Measurements from ENCODE around the gene CDH23. TPM values are rescaled to one million over a fixed set of nuclear protein-coding genes. Genes with fewer than 3 reads are reported as not detected.

CDH23 gene
- total RNA-seq, 1 experiment from 2014 or later, result 2.9 TPM

DNA sequence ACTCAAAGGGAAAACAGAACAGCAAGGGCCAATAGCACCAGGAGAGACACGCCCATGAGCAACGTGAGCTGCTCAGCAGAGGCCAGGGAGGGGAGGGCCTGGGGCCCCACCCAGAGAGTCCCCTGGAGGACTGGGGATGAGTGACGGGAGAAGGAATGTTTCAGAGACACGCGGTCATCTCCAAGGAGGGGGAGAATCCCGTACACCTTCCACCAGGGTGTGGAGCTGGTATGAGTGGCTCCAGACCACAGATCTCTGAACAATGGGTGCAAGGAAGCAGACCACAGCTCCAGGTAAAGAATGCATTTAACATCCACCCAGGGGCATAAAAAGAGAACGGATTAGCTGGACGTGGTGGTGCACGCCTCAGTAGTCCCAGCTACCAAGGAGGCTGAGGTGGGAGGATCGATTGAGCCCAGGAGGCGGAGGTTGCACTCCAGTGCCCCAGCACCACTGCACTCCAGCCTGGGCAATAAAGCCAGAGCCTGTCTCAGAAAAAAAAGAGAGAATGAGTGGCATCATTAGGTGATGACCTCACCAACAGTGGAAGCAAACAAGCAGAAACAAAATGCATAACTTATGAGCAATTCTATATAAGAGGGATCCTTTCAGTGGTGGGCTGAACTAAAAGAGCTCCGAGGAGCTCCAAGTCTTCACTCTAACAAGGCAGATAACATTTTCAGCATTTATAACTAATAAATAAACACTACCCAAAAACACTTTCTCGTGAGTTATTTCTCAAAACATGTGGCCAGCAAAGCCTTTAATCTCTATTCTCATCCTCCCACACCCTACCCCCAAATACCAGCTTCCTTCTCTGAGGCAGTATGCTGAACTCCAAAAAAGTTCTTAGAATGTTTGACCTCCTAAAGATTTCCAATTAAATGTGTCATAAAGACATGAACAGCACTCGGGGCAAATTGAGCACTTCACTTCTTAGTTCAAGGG lies 441.8 kb downstream of the CDH23 start:
- POLR2A ChIA-PET, result no interaction called here
- CTCF ChIA-PET, result interaction anchor here (1.7 to 9.7 kb wide), 6 partner anchors 12 to 58 kb away, joined by 5 to 133 read pairs (median 7); partner anchors contain the start of gene PSAP
- ATAC-seq, result no peak
- no peak for DNase-seq (ENCODE audit: low spot score)
- peaks cover 62% of the 10 kb centered on the region for H3K4me1 Mint-ChIP-seq
- peak overlapping the region; percentile 73 for H3K27ac Mint-ChIP-seq
- H3K36me3 Mint-ChIP-seq, result 0 out of 2 replicates have a peak, but pooled peaks cover 6% of the 10 kb centered on the region
- no peaks in the 10 kb centered on the region for H3K27me3 Mint-ChIP-seq (ENCODE audit: low read depth)
- TF ChIP-seq, protein P1, sequence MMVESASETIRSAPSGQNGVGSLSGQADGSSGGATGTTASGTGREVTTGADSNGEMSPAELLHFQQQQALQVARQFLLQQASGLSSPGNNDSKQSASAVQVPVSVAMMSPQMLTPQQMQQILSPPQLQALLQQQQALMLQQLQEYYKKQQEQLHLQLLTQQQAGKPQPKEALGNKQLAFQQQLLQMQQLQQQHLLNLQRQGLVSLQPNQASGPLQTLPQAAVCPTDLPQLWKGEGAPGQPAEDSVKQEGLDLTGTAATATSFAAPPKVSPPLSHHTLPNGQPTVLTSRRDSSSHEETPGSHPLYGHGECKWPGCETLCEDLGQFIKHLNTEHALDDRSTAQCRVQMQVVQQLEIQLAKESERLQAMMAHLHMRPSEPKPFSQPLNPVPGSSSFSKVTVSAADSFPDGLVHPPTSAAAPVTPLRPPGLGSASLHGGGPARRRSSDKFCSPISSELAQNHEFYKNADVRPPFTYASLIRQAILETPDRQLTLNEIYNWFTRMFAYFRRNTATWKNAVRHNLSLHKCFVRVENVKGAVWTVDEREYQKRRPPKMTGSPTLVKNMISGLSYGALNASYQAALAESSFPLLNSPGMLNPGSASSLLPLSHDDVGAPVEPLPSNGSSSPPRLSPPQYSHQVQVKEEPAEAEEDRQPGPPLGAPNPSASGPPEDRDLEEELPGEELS (CRISPR knock-in tag; IDR thresholded peaks at IDR 0.05), result no peak
- TF ChIP-seq, protein P2, sequence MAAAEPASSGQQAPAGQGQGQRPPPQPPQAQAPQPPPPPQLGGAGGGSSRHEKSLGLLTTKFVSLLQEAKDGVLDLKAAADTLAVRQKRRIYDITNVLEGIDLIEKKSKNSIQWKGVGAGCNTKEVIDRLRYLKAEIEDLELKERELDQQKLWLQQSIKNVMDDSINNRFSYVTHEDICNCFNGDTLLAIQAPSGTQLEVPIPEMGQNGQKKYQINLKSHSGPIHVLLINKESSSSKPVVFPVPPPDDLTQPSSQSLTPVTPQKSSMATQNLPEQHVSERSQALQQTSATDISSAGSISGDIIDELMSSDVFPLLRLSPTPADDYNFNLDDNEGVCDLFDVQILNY (CRISPR knock-in tag; IDR thresholded peaks at IDR 0.05), result no peak
- TF ChIP-seq, protein P3, sequence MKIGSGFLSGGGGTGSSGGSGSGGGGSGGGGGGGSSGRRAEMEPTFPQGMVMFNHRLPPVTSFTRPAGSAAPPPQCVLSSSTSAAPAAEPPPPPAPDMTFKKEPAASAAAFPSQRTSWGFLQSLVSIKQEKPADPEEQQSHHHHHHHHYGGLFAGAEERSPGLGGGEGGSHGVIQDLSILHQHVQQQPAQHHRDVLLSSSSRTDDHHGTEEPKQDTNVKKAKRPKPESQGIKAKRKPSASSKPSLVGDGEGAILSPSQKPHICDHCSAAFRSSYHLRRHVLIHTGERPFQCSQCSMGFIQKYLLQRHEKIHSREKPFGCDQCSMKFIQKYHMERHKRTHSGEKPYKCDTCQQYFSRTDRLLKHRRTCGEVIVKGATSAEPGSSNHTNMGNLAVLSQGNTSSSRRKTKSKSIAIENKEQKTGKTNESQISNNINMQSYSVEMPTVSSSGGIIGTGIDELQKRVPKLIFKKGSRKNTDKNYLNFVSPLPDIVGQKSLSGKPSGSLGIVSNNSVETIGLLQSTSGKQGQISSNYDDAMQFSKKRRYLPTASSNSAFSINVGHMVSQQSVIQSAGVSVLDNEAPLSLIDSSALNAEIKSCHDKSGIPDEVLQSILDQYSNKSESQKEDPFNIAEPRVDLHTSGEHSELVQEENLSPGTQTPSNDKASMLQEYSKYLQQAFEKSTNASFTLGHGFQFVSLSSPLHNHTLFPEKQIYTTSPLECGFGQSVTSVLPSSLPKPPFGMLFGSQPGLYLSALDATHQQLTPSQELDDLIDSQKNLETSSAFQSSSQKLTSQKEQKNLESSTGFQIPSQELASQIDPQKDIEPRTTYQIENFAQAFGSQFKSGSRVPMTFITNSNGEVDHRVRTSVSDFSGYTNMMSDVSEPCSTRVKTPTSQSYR (CRISPR knock-in tag; IDR thresholded peaks at IDR 0.05), result no peak
- no peak overlapping the region for H3K4me3 Mint-ChIP-seq
- no peaks in the 10 kb centered on the region for H3K9me3 Mint-ChIP-seq

DNA sequence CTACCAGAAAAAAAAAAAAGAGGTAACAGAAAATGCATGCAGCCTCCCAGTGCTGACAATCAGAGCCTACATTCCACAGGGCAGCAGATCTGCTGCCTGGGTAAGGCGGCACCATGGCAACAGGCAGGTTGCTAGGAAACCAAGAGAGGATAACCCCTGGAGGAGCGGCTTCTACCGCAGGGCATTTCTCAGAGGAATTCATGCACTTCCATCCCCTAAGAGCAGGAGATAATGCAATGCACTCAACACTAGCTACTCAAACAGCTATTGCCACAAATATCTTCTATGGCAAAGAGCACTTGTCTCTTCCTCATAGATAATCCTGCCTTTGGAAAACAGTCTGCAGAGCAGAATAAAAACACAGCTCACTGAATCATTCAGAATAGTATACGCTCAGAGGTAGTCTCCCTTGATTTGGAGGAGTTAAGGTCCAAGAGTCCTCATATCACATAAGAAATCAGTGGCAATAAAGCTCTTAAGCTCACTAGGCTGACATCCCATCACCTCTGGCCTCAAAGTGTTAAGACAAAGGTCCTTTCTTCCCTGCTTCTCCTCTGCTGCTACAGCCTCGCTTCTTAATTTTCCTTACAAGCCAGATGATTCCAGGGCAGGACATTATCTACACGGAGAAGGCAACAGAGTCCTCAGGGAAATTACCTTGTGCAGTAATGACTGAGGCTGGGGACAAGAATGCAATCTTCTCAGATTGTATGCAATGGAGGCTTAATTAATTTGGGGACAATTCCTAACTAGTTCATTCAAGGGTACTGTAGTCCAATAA lies 443.6 kb downstream of the CDH23 start:
- TF ChIP-seq EMX1 (CRISPR knock-in tag; IDR thresholded peaks at IDR 0.05) (no peak), NR1H2 (CRISPR knock-in tag; IDR thresholded peaks at IDR 0.05) (no peak)
- Mint-ChIP-seq H3K27ac (peak overlapping the region; percentile 89), H3K27me3 (ENCODE audit: low read depth) (no peaks in the 10 kb centered on the region), H3K4me1 (peaks cover 67% of the 10 kb centered on the region), H3K9me3 (no peaks in the 10 kb centered on the region), H3K36me3 (no peaks in the 10 kb centered on the region), H3K4me3 (no peak overlapping the region)
- ChIA-PET CTCF (interaction anchor here (0.6 to 9.7 kb wide), 6 partner anchors 11 to 479 kb away, joined by 3 to 133 read pairs (median 5); partner anchors contain the start of gene PSAP), POLR2A (interaction anchor here (2.0 kb wide), 1 partner anchor 10 kb away, joined by 12 read pairs; the partner anchor contains the start of gene PSAP)
- ATAC-seq (peak; percentile 93), DNase-seq (ENCODE audit: low spot score) (peak; percentile 95)

DNA sequence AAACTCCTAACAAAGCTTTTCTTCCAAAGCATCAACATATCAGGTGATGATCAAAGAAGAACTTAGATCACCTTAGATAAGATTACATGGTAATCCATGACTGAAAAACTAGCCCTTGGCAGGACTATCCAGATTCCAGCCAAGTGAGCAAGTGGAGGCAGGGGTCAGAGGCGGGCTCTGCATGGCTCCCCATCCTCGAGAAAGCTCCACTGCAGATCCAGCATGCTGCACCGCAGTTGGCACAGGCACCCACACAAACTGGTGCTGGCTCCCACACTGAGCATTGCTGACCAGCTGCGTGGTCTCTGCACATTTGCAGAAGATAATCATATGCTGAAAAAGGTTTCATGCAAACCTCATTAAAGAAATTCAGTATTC lies 444.2 kb downstream of the CDH23 start:
- Mint-ChIP-seq H3K27me3 (ENCODE audit: low read depth) (no peaks in the 10 kb centered on the region), H3K9me3 (no peaks in the 10 kb centered on the region), H3K4me3 (no peak overlapping the region), H3K36me3 (no peaks in the 10 kb centered on the region), H3K27ac (peak overlapping the region; percentile 70; the same call in 1 of the 2 replicates), H3K4me1 (peaks cover 64% of the 10 kb centered on the region)
- ATAC-seq, result no peak
- ChIA-PET POLR2A (interaction anchor here (2.0 kb wide), 1 partner anchor 10 kb away, joined by 12 read pairs; the partner anchor contains the start of gene PSAP), CTCF (interaction anchor here (0.6 to 9.7 kb wide), 5 partner anchors 10 to 478 kb away, joined by 3 to 133 read pairs (median 6); partner anchors contain the start of gene PSAP)
- no peak for DNase-seq (ENCODE audit: low spot score)
- TF ChIP-seq, protein P4, sequence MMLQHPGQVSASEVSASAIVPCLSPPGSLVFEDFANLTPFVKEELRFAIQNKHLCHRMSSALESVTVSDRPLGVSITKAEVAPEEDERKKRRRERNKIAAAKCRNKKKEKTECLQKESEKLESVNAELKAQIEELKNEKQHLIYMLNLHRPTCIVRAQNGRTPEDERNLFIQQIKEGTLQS (CRISPR knock-in tag; conservative IDR thresholded peaks at IDR 0.05), result no peak
- TF ChIP-seq GABPB1 (CRISPR knock-in tag; IDR thresholded peaks at IDR 0.05), result no peak
- no peak for TF ChIP-seq ETV6 (CRISPR knock-in tag; IDR thresholded peaks at IDR 0.05)
- TF ChIP-seq SMAD3 (CRISPR knock-in tag; IDR thresholded peaks at IDR 0.05; ENCODE audit: borderline replicate concordance), result no peak
- TF ChIP-seq KAT7 (CRISPR knock-in tag; IDR thresholded peaks at IDR 0.05; ENCODE audit: borderline replicate concordance), result no peak
- TF ChIP-seq, protein P5, sequence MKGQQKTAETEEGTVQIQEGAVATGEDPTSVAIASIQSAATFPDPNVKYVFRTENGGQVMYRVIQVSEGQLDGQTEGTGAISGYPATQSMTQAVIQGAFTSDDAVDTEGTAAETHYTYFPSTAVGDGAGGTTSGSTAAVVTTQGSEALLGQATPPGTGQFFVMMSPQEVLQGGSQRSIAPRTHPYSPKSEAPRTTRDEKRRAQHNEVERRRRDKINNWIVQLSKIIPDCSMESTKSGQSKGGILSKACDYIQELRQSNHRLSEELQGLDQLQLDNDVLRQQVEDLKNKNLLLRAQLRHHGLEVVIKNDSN (CRISPR knock-in tag; IDR thresholded peaks at IDR 0.05), result no peak
- TF ChIP-seq, protein P6, sequence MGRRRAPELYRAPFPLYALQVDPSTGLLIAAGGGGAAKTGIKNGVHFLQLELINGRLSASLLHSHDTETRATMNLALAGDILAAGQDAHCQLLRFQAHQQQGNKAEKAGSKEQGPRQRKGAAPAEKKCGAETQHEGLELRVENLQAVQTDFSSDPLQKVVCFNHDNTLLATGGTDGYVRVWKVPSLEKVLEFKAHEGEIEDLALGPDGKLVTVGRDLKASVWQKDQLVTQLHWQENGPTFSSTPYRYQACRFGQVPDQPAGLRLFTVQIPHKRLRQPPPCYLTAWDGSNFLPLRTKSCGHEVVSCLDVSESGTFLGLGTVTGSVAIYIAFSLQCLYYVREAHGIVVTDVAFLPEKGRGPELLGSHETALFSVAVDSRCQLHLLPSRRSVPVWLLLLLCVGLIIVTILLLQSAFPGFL (CRISPR knock-in tag; IDR thresholded peaks at IDR 0.05; ENCODE audit: borderline replicate concordance), result no peak
- TF ChIP-seq ZNF671 (CRISPR knock-in tag; IDR thresholded peaks at IDR 0.05), result no peak
- TF ChIP-seq TP53 (CRISPR knock-in tag; IDR thresholded peaks at IDR 0.05), result no peak
- no peak for TF ChIP-seq NFE2L1 (CRISPR knock-in tag; IDR thresholded peaks at IDR 0.05)
- TF ChIP-seq GRHL2 (CRISPR knock-in tag; IDR thresholded peaks at IDR 0.05; ENCODE audit: insufficient replicate concordance, severe bottlenecking), result no peak
- TF ChIP-seq, protein P7, sequence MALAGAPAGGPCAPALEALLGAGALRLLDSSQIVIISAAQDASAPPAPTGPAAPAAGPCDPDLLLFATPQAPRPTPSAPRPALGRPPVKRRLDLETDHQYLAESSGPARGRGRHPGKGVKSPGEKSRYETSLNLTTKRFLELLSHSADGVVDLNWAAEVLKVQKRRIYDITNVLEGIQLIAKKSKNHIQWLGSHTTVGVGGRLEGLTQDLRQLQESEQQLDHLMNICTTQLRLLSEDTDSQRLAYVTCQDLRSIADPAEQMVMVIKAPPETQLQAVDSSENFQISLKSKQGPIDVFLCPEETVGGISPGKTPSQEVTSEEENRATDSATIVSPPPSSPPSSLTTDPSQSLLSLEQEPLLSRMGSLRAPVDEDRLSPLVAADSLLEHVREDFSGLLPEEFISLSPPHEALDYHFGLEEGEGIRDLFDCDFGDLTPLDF (CRISPR knock-in tag; IDR thresholded peaks at IDR 0.05), result no peak

Measured in WTC11 (cell line).